Stimulated activated CD8-positive, alpha-beta memory T cell treated with anti-CD3 and anti-CD28 coated beads, Interleukin-12 subunit alpha, Interleukin-12 subunit beta, amount 100 ng/mL, for 24 hours (primary cell): ENCODE results near the gene CAPN6.

Experiments used
- DNase-seq: peaks from one replicate; pipeline ENCODE4 v3.0.0-alpha.2; 2020; ENCODE audit errors: extremely low read depth

The CAPN6 gene

GRCh38 chrX:111200327-111200726 is 70.0 kb downstream of the CAPN6 start:
- DNase-seq, result no peak

DNA sequence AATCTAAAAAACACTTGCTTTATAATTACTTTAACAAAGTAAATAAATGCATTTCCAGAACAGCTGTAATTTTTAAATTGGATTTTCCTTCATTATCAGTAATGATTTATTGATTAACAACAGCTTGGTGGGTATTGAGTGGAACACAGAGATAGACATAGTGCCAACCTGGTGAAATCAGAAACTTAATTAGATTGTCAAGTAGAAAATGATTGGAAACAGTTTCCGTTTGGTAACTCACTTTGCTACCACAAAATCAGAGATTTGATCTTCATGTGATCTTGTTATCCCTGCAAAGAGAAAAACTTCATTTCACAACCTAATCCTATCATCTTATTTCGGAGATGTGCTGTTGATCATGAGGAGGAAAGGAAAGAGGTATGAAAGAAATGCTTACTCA is 70.8 kb downstream of the CAPN6 start:
- DNase-seq, result no peak
